Breast epithelium (tissue), 4 donors: ENCODE results near the gene MAP3K19. TPM values are rescaled to one million over a fixed set of nuclear protein-coding genes. Genes with fewer than 3 reads are reported as not detected.

Experiments
- DNase-seq, 2 donors: peaks; one replicate each; pipeline ENCODE4 v3.0.0-alpha.2; 2019; ENCODE audit warnings: low spot score in 2 of 2
- H3K27ac ChIP-seq, 2 donors: fragments of 200-600 bp; sonication (generic) in 1 of 2; one replicate each; pipeline ENCODE4 v1.5.1; 2016 to 2019; ENCODE audit warnings: mild to moderate bottlenecking in 1 of 2
- H3K27me3 ChIP-seq, 2 donors: fragments of 200-600 bp; sonication (generic) in 1 of 2; one replicate each; pipeline versions ENCODE4 v1.5.1 to v1.6.0; 2017 to 2019; ENCODE audit warnings: control low read depth in 1 of 2, mild to moderate bottlenecking in 1 of 2
- H3K36me3 ChIP-seq: fragments of 200-600 bp; one replicate; pipeline ENCODE4 v1.5.1; 2019
- H3K4me1 ChIP-seq, 2 donors: fragments of 200-600 bp; sonication (generic); one replicate each; pipeline ENCODE4 v1.5.1; 2016 to 2019; ENCODE audit warnings: control low read depth in 1 of 2
- H3K4me3 ChIP-seq, 3 donors: fragments of 200-600 bp; sonication (generic); 1 replicate in 2 of 3; 2 replicates in 1 of 3; pipeline ENCODE4 v1.5.1; 2016 to 2019; ENCODE audit warnings: mild to moderate bottlenecking in 3 of 3, moderate library complexity in 2 of 3
- H3K9me3 ChIP-seq, 2 donors: fragments of 200-600 bp; sonication (generic) in 1 of 2; one replicate each; pipeline ENCODE4 v1.5.1; 2016 to 2019; ENCODE audit warnings: control low read depth in 1 of 2
- POLR2A ChIP-seq: fragments of 450-650 bp; IDR thresholded peaks from one replicate; pipeline ENCODE4 v1.6.1; 2016; ENCODE audit warnings: antibody characterized with exemption, mild to moderate bottlenecking, moderate library complexity
- POLR2AphosphoS5 ChIP-seq, 3 donors: sonication (generic); formaldehyde crosslinking; IDR thresholded peaks; one replicate each; pipeline ENCODE4 v1.6.1; 2017; ENCODE audit warnings: antibody characterized with exemption in 3 of 3
- intact Hi-C: fragments of 100-400 bp; cut with DNase I; formaldehyde crosslinking; loops from one replicate; pipeline ENCODE4 v1.15.1; 2023; ENCODE audit warnings: low total_unique reads
- total RNA-seq, 3 donors: library from RNA; depleted of rRNA; stranded (reverse); fragments of >200 nt; gene quantifications; one replicate each; pipeline ENCODE4 v1.1.0, GENCODE V29; 2016
- TF ChIP-seq, protein P1 (sequence below), 3 donors: fragments of 450-650 bp; IDR thresholded peaks; one replicate each; pipeline ENCODE4 v1.5.1; 2016 to 2017; ENCODE audit warnings: antibody characterized with exemption in 3 of 3, mild to moderate bottlenecking in 3 of 3, moderate library complexity in 3 of 3

Gene MAP3K19
- total RNA-seq, 3 donors from 2014 or later, result not detected

DNA sequence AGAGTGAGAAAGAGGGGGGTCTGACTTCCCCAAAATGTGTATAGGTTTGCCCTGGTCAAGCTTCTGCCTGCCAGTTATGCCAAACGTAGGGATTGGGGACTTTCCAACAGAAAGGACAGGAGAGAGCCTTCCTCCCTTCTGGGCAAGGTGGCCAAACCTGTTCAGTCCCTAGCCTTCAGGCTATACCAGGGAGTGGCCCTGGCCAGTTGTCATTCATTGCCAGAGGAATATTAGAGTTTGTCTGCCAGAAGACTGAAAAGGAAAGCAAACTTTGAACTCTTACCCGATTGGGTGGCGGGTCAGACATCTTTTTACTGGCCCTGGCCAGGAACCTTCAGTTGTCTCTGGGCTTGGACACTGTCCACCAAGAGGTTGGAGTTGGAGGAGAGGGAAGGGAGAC, 27.0 kb upstream of the MAP3K19 start:
- intact Hi-C loops, result no loop called here
- no peak overlapping the region for H3K4me3 ChIP-seq
- no peaks in the 10 kb centered on the region for H3K36me3 ChIP-seq
- TF ChIP-seq POLR2A, result no peak
- no peak for TF ChIP-seq POLR2AphosphoS5 (IDR thresholded peaks at IDR 0.05)
- TF ChIP-seq, protein P1, sequence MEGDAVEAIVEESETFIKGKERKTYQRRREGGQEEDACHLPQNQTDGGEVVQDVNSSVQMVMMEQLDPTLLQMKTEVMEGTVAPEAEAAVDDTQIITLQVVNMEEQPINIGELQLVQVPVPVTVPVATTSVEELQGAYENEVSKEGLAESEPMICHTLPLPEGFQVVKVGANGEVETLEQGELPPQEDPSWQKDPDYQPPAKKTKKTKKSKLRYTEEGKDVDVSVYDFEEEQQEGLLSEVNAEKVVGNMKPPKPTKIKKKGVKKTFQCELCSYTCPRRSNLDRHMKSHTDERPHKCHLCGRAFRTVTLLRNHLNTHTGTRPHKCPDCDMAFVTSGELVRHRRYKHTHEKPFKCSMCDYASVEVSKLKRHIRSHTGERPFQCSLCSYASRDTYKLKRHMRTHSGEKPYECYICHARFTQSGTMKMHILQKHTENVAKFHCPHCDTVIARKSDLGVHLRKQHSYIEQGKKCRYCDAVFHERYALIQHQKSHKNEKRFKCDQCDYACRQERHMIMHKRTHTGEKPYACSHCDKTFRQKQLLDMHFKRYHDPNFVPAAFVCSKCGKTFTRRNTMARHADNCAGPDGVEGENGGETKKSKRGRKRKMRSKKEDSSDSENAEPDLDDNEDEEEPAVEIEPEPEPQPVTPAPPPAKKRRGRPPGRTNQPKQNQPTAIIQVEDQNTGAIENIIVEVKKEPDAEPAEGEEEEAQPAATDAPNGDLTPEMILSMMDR (IDR thresholded peaks at IDR 0.05), result no peak
- no peaks in the 10 kb centered on the region for H3K27me3 ChIP-seq
- peaks cover 0 to 3% of the 10 kb centered on the region in 2 donors for H3K4me1 ChIP-seq
- peak overlapping the region; percentile 48 to 57 for H3K27ac ChIP-seq
- H3K9me3 ChIP-seq, result peaks cover 0 to 14% of the 10 kb centered on the region in 2 donors
- DNase-seq, result peak in 1 of 2 donors; percentile 44

DNA sequence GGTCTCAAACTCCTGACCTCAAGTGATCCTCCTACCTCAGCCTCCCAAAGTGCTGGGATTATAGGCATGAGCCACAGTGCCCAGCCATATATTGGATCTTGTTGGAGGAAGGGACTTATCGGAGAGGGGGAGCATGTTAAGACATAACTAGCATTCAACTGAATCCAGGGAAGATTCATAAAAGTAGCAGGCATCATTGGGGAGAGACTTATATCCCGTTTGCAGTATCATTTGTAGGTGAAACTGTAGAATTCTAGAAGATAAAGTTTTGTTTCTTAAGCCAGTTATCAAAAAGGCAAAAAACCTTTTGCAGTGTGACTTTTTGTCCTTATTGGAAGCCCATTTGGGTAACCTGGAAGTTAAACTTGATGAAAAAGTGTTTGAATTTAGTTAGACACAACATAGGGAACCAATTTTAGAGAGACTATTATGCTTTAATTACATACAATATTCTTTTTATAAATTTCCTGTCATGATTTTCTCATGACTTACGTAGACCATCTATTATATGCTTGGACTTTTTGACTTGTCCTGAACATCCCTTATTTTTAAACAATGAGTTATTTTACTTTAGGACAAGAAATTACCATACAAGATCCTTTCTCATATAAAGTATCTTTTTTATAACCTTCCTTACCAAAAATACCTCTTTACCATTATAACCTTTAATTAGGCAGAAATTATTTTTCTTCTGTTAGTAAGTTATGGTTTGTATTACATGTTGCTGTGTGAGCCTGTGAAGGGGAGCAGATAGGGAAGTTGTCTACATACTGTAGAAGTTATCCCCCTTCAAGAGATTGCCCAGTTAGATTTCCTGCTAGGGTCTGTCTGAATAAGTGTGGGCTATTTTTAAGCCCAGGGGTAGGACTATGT, 25.1 kb upstream of the MAP3K19 start:
- intact Hi-C loops, result no loop called here
- TF ChIP-seq, protein P1 (IDR thresholded peaks at IDR 0.05), result no peak
- TF ChIP-seq POLR2A, result no peak
- no peak for TF ChIP-seq POLR2AphosphoS5 (IDR thresholded peaks at IDR 0.05)
- DNase-seq, result no peak
- H3K27me3 ChIP-seq, result no peaks in the 10 kb centered on the region
- no peak overlapping the region for H3K4me3 ChIP-seq
- no peaks in the 10 kb centered on the region for H3K36me3 ChIP-seq
- H3K9me3 ChIP-seq, result peaks cover 0 to 14% of the 10 kb centered on the region in 2 donors
- no peak overlapping the region for H3K27ac ChIP-seq
- H3K4me1 ChIP-seq, result peaks cover 0 to 3% of the 10 kb centered on the region in 2 donors

DNA sequence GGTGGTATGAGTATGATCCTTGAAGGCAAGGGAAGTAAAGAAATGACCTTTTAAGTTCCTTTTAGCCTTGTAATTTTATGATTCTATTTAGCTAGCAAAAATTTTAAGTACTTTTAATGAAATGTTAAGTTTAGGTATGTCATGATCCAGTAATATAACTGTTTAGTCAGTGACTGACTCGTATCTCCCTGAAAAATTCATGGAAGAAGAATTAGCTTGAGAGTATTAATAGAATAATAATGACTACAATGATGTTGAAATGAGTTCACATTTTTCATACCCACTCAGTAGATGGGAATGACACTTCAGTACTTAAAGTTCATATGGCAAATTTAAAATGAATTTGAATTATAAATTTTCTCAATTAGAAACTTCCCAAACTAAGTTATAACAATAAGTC, 19.5 kb upstream of the MAP3K19 start:
- intact Hi-C loops, result no loop called here

DNA sequence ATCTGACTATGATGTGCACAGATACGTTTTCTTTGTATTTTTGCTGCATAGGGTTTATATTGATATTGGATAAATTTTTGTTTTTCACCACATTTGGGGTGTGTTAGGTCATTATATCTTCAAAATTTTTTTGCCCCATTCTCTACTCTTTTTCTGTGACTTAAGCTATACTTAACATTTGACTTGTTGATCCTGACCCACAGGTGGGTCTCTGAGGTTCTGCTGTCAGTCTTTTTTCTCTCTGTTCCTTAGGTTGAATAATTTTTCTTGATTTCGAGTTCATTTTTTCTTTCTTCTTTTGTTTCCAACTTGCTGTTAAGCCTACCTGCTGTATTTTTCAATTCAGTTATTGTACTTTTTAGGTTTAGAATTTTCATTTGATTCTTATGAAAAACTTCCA, 16.9 kb upstream of the MAP3K19 start:
- intact Hi-C loops, result no loop called here
- Histone ChIP-seq H3K27me3 (no peaks in the 10 kb centered on the region), H3K9me3 (no peaks in the 10 kb centered on the region), H3K27ac (no peak overlapping the region), H3K36me3 (no peaks in the 10 kb centered on the region), H3K4me3 (no peak overlapping the region), H3K4me1 (no peaks in the 10 kb centered on the region)
- DNase-seq, result no peak
- TF ChIP-seq POLR2A (no peak), POLR2AphosphoS5 (IDR thresholded peaks at IDR 0.05) (no peak)
- TF ChIP-seq, protein P1 (IDR thresholded peaks at IDR 0.05), result no peak

More for the DNA sequence above, 19.5 kb upstream of the MAP3K19 start:
- no peaks in the 10 kb centered on the region for H3K36me3 ChIP-seq
- peaks cover 0 to 2% of the 10 kb centered on the region in 2 donors for H3K9me3 ChIP-seq
- H3K27me3 ChIP-seq, result no peaks in the 10 kb centered on the region
- no peak for TF ChIP-seq POLR2AphosphoS5 (IDR thresholded peaks at IDR 0.05)
- H3K4me3 ChIP-seq, result no peak overlapping the region
- H3K4me1 ChIP-seq, result no peaks in the 10 kb centered on the region
- DNase-seq, result no peak
- no peak overlapping the region for H3K27ac ChIP-seq

DNA sequence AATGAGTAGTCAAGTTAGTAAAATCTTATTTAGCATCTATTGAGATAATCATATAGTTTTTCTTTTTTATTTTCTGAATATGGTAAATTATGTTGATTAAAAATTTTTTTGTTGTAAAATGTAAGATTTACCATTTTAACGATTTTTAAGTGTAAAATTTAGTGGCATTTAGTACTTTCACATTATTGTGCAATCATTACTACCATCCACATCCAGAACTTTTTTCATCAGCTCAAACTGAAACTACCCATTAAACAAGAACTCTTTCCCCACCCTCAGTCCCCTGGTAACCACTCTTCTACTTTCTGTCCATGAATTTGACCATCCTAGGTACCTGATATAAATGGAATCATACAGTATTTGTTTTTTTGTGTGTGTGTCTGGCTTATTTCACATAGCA, 16.0 kb upstream of the MAP3K19 start:
- intact Hi-C loops, result no loop called here
- Histone ChIP-seq H3K36me3 (no peaks in the 10 kb centered on the region), H3K27me3 (no peaks in the 10 kb centered on the region), H3K4me3 (no peak overlapping the region), H3K9me3 (no peaks in the 10 kb centered on the region), H3K4me1 (no peaks in the 10 kb centered on the region), H3K27ac (no peak overlapping the region)
- TF ChIP-seq POLR2A (no peak), POLR2AphosphoS5 (IDR thresholded peaks at IDR 0.05) (no peak)
- TF ChIP-seq, protein P1 (IDR thresholded peaks at IDR 0.05), result no peak
- DNase-seq, result no peak
